Measurements from ENCODE around the gene XXYLT1.
"Not testable (repeated sequence)": the region's sequence is repeated elsewhere in the genome, so short reads cannot be mapped to it uniquely, and the experiment has no call there.

XXYLT1 gene

DNA sequence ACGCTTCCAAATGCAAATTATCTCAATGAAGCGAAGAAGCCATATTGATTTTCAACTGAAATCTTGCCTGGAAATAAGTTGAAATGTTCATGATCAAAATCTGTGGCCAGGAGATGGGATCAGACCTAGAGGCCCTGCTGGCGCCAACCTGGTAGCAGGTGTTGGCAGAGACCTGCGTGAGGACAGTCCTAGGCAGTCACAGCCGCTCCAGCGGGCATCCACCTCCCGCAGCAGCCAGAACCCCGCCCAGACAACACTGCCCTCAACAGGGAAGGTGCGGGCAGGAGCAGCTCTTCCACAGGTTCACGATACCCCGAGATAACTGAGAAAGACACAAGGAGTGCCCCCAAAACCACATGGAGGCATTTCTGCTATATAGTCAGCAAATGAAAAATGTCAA, 145.3 kb downstream of the XXYLT1 start:
- DNase-seq: no peak

DNA sequence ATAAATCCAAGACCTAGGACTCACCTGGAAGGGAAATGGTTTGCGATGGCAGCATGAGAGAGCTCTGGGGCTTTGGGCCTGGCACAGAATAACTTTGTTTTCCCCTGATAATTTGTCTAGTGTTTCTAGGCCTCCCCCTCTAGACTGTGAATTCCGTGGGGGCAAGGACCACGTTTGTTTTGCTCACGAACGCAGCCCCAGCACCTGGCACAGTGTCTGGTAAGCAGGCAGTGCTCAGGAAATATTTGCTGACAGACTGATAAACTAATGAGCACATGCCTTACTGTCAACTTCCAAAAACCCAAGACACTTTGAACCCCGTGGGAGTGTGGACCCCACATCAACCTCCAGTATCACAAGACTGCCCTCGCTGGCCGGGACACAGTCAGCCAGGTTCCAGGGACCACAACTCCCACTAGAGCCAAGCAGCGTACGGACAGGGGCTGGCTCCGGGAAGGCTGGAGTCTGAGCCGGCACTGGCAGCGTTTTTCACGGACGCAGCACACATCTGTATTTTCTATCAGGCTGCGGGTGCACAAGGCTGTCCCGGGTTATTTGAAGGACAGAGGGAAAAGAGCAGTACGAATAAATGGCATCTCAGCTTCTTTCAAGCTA, 146.5 kb downstream of the XXYLT1 start:
- DNase-seq: no peak

DNA sequence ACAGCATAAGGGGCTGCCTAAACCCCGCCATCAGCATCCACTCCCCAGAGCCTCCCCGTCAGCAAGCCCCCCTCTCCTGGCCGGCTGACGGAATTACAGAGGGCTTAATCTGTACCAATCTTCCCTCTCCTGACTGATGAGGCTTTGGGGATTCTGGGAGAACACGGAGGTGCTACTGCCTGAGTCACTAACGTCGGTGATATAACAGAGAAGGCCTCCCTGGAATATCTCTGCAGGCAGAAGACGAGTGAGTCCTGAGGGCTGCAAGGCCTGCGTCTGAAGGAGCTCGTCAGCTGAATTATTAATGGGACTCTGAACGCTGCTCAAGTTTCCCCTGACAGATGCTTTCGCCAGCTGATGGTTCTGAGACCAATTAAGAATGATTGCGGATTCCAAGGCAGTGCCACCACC, 147.7 kb downstream of the XXYLT1 start:
- DNase-seq: no peak

DNA sequence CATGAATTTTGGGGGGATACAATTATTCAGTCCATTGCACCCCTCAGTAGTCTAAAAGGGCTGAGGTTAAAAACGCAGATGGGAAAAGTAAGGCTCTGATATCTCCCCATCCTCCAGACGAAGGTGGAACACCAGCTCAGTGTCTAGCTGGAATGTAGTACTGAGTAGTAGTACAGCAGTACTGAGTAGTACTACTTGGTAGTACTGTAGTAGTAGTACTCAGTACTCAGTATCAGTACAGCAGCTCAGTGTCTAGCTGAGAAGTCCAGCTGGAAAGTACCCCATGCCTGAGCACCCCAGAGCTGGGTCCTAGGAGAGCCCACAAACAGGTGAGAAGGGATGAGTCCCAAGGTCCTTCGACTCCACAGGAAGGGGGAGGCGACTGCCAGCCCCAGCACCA, 148.7 kb downstream of the XXYLT1 start:
- DNase-seq: no peak

DNA sequence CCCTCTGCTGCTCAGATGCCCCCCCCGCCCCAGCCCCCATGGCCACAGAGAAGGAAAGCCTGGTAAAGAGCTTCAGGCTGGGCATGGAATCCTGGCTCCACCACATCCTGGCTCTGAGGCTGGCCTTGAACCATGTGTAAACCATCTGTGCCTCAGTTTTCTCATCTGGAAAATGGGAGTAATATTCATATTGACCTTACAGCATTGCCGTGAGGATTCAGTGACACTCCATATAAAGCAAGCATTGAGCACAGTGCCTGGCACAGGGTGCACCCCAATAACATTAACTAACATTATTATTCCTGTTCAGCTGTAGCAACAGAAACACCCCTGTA, 150.7 kb downstream of the XXYLT1 start:
- DNase-seq: no peak

DNA sequence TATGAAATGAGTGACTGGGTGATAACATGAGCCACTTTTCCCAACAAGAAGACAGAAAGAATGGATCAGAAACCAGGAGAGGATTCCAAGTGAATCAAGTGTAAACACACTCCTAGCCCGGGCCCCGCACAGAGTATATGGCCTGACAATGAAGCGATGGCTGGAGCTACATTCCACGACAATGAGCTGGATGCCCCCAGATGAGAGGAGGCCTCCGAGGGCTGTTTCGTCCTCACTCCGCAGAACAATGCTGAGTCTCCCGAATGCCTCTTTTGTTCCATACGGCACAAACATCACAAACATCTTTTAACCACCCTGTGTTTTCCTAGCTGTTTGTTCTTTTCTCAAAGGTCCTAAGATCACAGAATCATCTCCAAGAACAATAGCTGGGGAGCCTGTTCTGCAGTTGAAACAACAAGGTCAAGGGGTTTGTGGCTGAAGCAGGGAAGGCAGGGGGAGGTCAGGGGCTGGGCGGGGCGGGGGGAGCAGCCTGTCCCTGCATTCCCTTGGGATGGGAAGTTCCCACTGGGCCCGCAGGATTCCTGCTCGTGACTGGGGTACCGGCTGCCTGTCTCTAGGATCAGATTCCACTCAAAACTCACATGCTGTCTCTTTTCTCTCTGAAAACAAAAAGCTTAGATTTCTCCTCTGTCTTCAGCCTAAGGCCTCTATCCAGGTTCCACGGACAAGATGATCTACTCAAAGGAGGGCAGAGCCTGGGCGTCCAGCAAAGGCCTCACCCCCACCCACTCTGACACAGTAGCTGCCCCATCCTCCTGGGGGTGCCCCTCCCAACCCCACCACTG, 151.3 kb downstream of the XXYLT1 start:
- no peak for DNase-seq

DNA sequence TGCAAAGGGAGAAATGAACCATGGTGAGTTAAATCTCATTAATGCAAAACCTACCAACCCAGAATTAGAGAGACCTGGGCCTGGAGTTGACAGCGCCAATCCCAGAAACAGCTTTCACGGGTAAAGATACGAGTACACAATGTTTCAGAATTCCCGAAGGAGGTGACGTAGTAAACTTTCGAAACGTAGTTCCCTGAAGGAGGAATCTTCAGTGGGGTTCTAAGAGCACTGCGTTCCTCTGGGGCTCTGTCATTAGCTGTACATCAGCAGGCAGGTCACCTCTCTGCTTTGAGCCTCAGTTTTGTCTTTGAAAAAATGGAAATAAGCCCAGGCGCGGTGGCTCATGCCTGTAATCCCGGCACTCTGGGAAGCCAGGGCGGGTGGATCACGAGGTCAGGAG, 152.3 kb downstream of the XXYLT1 start:
- no peak for DNase-seq

DNA sequence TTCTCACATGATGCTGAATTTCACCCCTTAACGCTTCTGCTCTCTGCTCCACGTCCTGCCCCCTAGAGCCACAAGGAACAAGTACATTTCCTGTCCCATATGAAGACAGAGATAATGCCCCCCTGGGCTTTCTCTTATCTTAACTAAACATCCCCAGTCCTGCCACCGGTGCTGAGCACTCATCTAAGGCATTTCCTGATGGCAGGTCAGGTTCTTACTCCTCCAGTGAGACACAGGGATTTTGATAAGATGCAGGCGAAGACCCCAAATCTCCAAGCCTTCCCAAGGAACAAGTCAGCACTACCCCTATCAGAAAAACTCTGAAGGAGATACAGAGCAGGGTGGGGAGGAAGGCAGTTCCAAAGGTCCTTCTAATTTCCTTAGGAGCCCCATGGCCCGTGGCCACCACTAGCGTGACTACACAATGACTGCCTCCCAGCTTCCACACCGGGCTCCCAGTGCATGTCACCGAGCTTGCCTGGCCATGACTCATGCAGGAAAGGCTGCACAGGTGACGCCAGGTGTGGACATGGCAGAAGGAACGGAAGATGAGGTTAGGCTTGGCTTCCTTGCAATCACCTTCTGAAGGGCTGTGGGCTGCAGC, 152.9 kb downstream of the XXYLT1 start:
- no peak for DNase-seq

DNA sequence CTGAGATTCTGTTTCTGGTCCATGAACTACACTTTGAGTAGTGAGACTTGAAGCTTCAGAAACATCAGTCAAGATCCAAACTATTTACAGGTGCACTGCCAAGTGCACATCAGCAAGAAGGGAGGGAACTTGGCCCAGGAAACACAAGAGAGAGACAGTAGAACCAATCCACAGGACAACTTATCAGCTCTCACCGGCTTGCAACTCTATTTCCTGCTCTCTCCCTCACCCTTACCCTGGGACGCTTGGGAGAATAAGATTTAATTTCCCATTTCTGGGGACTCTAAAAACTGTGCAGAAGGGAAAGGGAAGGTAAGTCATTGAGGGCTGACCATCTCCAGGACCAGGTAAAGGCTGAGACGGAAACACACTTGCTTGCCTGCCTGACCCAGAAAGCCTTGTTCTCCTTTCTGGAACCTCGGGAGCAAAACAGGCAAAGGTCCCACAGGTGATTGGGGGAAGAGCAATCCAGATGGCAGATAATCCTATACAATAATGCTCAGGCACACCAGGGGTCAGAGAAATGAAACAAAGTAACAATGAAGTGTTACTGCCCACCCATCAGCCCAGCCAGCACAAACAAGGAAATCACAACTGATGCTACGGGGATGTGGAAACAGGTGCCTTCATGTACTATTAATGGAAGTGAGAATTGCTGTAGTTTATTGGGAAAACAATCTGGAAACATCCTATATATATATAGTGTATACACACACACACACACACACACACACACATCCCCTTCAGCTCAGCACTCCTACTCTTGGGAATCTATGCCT, 154.4 kb downstream of the XXYLT1 start:
- DNase-seq: no peak

DNA sequence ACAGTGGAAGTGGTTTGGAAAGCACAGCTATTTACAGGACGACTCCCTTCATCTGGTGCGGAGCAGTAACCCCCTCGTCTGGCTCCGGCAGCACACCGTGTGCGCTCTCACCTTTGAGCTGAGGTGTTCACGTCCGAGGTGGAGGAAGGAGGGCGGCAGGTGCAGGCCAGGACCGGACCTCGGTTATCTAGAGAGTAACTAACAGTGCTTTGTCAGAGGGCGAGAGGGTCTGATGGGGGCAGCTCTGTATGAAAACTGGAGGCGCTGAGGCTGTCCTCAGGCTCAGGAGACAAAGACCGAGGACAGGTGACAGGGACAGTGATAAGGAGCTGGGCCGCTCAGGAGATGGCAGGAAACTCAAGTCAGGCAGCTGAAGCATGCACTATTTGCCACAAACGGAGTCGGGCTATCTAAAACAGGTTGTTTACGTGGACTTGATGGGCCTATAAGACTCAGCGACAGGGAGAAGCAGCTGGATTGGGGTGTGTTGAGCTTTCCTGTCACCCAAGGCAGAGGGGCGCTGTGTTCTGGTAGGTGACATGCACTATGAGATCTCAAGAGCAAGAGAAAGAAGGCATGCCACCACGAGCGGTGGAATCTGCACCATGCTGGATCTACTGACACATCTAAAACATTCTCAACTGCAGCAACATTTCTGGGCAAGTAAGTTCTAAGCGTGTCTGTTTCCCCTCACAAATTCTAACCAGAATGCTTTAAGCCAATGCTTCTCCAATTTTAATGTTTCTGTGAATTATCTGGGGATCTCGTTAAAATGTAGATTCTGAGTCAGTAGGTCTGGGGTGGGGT, 155.2 kb downstream of the XXYLT1 start:
- no peak for DNase-seq

DNA sequence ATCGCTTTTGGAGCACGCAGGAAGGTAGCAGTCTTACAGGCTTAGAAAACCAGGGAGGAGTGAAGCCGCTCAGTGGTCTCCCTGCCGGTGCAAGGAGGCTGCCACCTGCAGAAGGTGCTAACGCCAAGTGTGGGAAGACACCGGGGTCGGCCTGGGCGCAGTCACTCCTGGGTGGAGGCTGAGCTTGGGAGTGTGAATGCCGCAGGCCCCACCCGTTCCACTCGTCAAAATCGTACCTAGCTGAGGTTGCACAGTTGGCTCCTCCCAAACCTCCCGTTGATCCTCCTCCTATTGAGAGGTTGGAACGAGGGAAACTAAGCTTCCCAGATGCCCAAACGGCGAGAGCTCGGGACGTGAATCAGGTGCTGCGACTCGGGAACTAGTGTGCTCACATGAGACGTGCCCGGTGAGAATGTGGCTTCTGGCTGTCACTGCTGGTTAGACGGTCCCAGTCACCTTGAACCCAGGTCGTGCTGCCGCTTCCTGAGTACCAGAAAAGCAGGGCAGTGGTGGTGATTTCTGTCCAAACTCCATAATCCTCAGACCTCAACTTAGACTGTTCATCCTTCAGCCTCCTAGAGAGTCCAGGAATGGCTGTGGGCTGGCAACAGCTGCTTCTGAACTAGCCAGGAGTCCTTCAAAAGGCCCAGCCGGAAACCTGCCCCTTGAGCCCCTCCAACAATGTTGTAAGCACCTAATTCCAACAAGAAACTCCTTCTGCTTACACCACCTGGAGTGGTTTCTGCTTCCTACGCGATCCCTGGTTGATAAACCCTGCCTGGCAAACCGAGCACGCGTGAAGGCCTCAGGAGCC, 156.0 kb downstream of the XXYLT1 start:
- DNase-seq: no peak

DNA sequence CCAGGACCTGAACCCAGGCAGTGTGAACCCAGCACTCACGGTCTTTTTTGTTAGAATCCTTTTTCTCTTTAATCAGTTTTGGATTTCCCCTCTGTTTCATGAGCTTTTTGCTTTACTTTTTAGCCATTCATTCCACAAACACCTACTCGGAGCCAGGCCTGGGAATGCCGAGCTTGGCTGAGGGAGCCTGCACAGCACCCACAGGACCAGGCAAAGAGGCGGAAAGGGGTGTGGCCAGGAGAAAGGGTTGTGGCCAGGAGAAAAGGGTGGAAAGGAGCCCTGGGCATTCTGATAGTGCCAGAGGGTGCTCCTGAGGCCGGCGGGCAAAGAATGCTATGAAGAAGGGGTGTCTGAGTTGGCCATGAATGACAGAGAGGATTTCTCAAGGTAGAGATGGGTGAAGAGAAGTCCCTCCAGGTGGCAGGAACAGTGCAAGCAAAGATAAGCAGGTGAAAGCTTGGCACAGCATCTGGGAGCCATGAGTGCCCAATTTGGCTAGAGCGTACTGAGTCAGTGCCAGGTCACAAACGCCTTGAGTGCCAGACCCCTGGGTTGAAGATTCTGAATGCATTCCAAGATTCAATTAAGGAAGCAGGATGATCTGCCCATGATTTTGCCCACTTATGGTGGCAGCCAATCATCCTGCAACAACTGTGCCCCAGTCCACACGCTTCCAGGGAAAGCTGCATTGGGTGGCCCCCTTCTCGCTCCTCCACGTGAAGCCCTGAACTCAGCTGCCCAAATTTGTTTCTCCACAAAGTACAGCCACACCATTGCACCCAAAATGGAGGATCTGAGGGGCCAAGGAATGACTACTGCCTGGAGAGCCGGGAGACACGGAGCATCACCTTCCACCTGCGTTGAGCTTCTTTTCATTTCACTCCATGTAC, 157.2 kb downstream of the XXYLT1 start:
- no peak for DNase-seq

DNA sequence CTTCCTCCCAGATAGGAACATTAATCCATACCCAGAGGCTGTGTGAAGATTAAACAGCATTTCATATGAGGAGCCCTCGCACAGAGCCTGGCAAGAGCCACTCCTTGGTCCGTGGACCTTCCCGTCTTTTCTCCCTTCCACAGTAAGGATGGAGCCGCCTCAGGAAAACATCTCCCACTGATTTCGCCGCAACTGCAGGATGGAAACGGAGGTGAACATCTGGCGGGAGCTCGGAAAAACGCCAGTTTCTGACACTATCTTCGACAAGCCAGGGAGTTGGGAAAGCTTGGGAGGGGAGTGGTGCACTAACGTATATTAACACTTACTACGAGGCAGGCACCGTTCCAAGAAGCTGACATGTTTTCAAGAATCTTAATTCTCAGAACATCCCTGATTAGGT, 157.9 kb downstream of the XXYLT1 start:
- DNase-seq: no peak

DNA sequence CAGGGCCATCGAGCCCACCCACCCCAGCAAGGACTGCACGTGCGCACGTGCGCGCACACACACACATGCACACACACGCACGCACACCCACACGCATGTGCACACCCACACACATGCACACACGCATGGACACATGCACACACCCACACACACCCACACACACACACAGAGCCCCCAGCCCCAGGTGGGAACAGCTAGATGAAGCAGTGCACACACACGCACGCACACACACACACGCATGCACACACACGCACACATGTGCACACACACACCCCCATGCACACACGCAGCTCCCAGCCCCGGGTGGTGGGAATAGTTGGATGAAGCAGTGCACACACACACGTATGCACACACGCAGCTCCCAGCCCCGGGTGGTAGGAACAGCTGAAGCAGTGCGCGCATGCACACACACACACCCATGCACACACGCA, 158.6 kb downstream of the XXYLT1 start:
- no peak for DNase-seq

DNA sequence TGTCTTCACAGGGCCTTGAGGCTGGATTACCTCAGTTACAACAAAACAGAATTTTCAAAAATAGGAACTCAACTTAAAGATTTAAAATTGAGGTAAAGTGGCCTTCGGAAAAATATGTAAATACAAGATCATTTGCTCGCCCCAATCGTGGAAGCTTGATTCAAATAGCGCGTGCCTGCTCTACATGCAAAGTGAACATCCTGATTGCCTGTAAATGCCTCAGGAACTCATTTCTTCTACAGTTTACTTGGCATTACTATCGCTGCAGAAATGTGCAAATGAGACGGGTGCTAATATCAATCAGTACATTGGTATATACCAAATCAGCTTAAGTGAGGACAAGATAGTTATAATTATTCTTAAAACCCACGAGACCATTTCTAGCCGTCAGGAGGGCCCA, 159.2 kb downstream of the XXYLT1 start:
- DNase-seq: no peak

DNA sequence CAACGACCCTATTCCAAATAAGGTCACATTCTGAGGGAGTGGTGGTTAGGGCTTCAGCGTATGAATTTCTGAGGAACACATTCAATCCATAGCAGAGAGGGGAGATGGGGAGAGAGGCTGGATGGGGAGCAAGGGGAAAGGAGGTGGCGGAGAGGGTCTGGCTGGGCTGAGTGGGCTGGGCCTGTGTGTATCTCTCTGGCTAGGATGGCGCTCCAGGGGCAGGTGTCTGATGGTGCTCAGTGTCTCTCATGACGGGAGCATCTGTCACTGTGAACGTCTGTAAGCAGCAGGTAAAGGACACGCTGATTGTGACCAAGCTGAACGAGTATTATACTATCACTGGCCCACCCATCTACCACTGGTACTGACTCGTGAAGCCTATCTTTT, 159.6 kb downstream of the XXYLT1 start:
- no peak for DNase-seq

DNA sequence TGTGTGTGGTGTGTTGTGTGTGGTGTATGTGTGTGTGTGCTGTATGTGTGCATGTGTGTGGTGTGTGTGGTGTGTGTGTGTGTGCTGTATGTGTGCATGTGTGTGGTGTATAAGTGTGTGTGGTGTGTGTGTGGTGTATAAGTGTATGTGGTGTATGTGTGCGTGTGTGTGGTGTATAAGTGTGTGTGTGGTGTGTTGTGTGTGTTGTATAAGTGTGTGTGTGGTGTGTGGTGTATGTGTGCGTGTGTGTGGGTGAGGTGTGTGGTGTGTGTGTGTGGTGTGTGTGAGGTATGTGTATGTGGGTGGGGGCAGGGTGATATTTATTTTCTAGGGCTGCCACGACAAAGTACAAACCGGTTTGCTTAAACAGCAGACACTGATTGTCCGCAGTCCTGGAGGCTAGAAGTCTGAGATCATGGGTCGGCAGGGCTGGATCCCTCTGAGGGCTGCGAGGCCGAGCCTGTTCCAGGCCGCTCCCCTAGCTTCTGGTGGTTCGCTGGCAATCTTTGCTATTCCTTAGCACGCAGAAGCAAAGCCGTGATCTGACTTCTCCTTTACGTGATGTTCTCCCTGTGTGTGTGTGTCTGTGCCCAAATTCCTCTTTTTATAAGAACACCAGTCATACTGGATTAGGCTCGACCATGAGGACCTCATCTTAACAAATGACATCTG, 160.2 kb downstream of the XXYLT1 start:
- DNase-seq: no peak

DNA sequence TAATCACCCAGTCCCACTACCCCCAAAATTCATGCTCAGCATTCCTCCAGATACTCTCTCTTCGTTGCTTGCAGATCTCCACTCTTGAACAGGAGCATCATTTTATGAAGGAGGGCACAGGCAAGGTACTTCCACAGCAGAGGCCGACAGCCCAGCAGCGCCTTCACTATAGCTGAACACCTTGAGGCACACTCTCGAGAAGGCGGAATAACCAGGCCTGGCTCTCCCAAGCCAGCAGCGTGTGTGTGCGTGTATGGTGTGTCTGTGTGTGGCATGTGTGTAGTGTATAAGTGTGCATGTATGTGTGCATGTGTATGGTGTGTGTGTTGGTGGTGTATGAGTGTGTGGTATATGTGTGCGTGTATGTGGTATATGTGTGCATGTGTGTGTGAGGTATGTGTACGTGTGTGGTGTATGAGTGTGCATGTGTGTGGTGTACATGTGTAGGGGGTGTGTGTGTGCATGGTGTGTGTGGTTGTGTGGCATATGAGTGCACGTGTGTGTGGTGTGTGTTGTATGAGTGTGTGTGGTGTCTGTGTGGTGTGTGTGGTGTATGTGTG, 161.8 kb downstream of the XXYLT1 start:
- DNase-seq: no peak

DNA sequence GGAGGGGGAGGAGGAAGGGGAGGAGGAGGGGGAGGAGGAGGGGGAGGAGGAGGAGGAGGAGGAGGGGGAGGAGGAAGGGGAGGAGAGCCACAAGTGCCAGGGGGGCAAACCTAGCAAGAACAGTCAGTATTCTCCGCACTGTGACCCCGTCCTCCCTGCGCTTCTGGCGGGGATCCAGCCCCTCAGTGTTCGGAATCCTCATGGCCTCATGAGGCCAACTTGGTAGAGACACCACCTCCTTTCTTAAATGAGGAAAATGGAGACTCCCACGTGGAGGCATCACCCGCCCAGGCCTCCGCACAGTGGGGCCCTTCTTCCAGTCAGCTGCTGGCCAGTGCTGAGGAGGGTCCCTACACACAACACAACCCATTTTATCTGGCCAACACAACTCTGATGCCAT, 163.4 kb downstream of the XXYLT1 start:
- no peak for DNase-seq

DNA sequence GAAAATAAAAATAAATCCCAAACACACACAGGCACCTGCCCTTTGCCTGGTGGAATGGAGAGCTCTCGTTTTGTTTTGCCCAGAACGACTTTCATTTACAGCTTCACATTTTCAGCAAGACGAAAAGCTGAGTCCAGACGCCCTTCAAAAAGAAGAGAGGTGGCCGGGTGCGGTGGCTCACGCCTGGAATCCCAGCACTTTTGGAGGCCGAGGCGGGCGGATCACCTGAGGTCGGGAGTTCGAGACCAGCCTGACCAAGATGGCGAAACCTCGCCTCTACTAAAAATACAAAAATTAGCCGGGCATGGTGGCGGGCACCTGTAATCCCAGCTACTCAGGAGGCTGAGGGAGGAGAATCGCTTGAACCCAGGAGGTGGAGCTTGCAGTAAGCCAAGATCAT, 163.9 kb downstream of the XXYLT1 start:
- not testable (repeated sequence) for DNase-seq

Measured in activated CD4-positive, alpha-beta T cell treated with anti-CD3 and anti-CD28 coated beads, Interleukin-10, Interleukin-2, amounts not matched to agents 100 ng/mL and 50 ng/mL, durations not matched to agents 16 hours and 8 hours (primary cell).